Activated CD4-positive, alpha-beta T cell treated with anti-CD3 and anti-CD28 coated beads, Interleukin-2, Interleukin-6, amounts not matched to agents 100 ng/mL and 50 ng/mL, durations not matched to agents 16 hours and 8 hours (primary cell): Measurements from ENCODE around the gene LRRC74A.

Source experiments
- DNase-seq: peaks from one replicate; pipeline ENCODE4 v3.0.0-alpha.2; 2020

The LRRC74A gene

DNA sequence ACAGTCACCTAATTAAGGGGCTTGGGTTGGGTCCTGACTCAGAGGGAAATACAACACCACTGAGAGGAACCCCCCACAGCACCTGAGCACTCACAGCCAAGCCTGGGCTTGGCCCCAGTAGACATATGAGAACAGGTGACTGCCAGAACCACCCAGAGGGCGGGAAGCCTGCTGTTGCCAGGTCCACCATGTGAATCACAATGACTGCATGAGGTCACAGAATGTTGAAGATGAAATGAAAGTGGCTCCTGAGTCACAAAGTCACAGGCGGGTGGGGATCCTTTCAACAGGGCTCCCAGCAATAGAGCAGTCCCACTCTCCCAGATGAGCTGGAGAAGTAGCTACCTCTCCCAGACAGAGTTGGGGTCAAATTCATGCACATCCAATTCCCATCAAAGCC, at the start of gene LRRC74A:
LRRC74A (plus strand) TSS at position 287 of the 400 bp plus-strand sequence. CDS start 290 bp downstream, outside the sequence.
- no peak for DNase-seq

DNA sequence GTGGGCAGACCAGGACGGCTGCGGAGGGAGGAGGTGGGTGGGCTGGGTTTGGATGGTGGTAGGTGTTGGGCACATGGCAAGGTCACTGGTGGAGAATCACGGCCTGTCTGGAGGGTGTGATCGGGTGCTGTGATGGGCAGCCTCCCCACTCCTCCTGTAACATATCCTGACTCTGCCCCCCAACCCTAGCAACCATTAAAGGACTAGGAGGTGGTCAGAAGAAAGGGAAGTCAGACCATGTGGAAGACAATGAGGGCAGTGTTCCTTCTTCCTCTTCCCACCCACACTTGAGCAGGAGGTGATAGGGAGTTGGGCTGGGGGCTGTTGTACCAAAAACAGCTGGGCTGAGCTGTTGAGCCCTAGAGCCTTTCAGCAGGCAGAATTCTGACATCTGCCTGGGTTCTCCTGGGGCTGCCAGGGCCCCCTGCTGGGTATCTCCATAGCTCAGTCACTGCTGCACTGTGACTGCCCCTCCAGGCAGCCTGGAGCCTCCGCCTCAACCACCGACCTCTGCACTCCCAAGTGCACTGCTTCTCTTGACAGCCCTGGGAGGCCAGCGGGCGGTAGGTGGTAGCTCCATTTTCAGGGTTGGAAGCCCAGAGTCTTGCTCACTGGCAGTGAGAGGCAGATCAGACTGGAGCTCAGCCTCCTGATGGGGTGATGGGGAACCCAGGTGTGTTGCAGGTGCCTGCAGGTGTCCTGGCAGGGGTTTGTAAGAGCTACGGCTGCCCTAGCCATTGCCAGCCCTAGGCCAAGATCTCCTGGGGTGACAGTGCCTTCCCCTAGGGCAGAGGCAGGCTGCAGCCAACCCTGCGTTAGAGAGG, 49.6 kb upstream of the LRRC74A start:
- DNase-seq = no peak

DNA sequence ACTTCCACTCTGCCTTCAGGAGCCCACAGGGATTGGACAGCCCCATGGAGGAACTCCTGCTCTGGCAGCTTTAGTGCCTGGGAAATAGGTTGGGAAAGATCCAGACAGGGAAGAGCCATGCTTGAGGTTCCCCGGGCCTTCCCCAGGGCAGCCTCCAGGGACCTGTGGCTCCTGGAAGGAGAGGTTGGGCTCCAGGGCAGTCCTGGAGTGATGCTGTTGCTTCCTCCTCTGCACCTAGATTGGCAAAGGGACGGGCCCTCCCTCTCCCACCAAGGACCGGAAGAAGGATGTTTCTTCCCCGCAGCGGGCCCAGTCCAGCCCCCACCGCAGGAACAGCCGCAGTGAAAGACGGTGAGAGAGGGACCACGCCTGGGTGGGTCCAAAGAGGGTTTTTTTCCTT, 48.5 kb upstream of the LRRC74A start:
- DNase-seq = no peak

DNA sequence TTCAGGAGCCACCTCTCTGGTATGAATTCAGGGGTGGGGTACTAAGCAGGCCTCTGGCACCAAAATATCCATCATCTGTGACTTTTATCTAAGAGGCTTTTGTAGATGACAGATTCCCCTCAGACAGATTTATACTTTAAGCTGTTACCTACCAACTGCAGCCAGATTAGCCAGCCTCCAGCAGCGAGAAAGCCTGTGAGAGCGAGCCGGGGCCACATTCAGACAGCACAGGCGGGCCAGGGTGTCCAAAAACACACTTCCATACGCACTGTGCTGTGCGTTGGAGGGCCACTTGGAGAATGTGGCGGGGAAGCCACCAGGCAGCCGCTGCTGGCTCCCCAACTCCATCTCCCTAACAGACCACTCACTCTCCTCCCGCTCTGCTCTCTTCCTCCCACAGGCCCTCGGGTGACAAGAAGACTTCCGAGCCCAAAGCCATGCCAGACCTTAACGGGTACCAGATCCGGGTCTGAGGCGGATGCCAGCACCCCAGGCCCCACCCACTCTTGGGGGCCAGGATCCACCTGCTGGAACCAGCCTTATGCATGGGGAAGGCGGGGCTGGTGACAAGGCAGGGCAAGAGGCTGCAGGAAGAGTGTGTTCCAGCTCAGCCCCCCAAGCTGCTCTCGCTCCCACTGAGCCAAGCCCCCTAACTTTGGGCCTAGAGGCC, 47.5 kb upstream of the LRRC74A start:
- no peak for DNase-seq

DNA sequence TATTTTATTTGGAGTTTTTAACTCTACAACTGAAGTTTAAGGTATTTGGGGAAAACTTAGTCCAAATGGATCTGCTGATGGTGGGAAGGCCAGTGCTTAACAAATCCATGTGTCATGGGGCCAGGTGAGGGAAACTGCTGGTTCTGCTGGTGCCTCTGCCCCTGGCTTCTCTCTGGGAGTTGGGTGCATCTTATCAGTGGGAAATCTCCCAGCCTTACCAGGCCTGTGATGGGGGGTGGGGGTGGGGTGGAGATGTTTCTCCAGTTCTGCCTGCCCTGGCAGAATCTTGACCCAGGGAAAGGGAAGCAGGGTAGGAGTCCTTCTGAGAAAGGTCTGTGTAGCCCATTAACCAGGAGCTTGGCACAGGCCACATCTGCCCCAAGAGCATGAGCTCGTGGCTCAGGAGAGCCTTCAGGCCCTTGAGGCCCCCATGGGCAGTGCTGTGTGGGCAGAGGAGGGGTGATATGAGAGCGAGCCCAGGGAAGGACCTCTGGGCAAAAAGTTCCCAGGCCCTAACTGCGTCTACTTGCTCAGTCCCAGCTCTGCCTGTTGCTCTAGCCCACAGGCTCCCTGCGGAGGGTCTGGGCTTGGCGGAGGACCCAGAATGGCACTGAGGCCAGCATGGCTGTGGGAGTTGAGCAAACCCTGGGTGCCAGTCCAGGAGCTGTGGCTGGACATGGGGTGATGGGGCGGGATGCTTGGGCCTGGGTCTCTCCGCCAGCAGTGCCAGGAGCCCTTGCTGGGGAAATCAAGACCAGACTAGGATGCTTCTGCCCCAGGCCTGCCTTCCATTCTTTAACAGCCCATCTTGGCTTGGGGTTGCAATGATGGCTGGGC, 46.8 kb upstream of the LRRC74A start:
- DNase-seq = no peak

DNA sequence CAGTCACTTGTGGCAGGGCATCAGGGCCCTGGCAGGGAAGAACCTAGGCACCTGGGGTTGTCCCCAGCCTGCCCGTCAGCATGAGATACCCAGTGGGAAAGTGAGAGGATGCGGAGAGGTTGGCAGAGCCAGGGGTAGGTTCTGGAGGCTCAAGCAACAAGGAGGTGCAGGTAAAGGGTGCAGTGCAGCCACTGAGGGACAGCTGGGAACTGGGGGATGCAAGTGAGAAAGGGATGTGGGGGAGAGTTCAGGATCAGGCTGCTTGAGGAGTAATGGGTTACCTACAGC, 46.2 kb upstream of the LRRC74A start:
- no peak for DNase-seq

DNA sequence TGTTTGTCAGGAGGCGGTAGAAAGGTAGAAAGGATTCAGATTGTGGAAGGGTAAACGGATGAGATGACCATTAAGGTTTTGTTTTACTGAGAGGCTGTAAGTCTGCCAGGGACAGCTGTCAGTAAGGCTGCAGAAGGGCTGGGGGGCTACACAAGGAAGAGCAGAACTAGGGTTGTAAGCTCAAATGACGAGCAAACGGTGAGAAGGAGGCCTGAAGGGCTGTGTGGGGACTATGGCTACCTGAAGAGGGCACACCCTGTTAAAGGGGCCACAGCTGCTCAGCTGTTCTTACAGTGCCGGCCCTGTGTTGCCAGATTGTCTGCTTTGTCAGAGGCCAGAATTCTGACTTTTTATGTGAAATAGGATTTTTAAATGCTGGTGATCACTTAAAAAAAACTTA, 45.8 kb upstream of the LRRC74A start:
- DNase-seq = no peak

DNA sequence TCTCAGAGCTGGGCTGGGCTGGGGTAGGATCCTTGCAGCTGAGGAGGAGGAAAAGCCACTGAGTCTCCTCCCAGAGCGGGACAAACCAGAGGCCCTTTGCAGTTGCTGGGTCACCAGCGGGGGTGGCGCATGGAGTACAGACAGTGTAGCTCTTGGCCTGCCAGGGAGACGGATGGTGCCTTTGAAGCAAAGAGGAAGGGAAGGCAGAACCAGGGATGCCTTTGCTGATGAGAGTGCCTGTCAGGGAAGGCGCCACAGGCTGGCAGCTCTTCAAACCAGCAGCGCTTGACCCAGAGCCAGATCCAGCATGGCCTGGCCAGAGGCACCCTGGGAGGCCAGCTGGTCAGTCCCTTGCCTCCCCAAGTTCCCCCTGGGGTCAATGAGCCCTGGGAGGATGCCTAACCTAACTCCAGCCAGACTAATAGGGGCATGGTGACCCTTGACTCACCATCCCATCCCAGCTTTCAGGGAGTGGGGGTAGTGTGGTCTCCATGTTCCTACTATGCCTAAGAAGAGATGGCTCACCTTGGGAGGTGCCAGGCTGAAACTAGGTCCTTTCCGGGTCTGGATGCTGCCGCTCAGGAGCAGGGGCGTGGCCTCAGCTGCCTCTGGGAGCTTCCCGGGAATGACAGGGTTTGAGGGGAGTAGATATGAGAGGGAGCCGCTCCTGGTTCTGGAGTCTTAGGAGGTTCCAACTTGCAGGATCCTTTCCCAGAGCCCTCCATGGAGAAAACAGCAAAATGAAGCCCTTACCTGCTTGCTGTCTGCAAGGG, 45.1 kb upstream of the LRRC74A start:
- no peak for DNase-seq

DNA sequence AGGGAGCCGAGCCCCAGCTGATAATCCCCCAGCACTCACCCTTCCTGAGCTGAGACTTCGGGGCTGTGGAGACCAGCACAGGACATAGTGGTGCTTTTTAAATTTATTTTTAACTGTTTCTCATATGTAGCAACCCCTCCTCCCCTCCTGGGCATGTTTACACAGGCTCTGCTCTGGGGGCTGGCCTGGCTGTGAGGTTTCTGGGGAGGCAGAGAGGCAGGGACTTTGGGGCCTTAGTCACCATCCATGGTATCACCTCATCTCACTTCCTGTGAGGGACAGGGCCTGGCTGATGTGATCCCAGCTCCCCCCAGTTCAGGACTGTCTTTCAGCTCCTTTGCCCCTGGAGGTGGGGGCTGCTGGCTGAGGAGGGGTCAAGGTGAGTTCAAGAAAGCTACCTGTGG, 44.6 kb upstream of the LRRC74A start:
- peak; percentile 22 for DNase-seq

DNA sequence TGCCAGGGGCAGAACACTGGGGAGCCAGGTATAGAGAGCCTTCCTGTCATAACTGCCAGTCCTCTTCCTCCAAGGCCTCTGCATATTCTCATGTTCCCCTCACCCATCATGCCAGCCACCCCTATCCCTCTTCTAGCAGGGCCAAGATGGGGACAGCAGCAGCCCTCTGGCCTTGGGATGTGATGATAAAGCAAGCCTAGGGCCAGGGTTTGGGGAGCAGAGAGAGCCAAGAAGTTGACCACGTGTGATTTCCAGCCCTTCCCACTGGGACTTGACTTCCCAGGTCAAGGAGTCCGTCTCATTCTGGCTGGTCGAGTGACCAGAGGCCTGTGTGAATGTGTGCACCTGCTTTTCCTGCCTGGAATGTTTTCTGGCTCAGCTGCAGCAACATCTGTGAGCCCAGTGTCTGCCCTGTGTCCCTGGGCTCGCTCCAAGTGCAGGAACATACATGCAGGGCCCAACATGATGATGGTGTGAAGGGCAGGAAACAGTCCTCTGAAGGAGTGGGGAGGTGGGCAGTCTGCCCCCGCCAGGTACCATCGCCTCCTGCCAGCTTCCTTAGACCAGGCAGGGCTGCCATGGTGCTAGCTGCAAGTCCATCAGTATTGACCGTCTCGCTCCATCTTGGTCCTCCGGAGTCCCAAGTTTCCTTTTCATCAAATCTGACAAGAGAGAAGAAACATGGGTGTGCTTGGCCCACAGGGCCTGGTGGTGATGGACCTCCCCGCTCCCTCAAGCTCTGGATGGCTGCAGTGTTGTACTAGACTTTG, 43.9 kb upstream of the LRRC74A start:
- no peak for DNase-seq

DNA sequence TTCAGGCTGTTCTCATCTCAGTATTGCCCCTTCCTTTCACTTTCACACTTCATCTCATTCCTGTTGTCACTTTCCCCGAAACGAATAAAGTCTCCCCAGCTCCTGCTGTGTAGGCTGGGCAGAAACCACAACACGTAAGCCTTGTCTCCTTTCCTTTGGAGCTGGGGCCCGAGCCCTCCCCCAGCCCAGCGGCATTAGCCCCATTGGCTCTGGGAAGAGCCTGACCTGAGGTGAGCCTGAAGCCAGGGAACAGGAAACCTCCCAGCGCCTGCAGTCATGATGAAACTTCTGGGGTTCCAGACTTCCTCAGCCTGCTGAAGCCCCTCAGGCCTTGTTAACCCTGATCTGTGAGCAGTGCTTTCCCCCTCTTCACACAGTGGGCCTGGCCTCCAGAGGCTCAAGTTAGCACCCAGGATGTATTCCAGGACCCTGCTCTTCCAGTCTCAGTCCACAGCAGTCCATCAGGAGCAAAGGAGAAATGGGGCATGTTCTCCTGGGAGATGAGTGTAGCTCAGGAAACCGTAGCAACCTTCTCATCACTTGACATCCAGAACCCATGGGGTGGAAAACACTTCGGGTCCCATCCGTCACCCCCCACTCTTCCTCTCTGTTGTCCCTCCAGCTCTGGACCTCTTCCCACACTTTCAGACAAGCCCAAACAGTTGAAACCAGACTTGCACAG, 43.2 kb upstream of the LRRC74A start:
- peak; percentile 61 for DNase-seq

DNA sequence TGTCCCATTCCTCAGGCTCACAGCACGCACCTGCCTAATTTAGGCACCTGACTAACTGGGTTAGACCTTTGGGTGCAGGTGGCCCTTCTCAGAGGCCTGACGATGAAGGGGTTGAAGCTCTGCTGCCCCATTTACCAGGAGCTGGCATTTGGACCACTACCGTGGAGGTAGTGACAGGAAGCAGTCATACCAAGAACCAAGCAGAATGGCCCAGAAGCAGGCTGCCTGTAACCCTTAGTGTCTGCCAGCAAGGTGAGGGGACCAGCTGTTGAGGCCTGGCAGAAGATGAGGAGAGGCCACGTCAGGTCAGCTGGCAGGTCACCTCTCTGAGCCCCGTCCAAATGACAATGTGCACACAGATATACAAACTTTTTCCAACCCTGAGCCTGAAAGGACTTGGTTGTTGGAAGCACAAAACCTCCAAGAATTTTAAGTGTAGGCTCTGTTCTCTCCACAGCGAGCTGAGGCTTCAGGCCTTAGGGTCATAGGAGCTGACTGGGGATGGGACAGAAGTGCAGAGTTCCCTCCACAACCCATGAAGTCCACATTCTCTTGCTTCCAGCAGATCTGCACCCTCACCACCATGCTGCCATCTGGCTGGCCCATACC, 41.8 kb upstream of the LRRC74A start:
- no peak for DNase-seq

DNA sequence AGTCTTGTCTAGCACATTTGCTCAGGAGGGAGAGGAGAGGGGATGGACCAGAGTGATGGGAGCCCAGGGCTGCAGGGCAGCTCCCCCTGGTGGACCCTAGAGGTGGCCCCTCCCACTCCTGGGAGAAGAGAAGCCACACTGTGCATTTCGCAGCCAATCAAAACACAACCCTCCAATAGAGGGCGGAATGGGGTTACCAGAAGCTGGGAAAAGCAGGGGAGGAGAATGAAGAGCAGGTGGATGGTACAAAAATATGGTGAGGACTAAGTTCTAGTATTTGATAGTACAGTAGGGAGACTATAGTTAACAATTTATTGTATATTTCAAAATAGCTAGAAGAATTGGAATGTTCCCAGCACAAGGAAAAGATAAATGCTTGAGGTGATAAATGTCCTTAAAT, 41.3 kb upstream of the LRRC74A start:
- peak; percentile 61 for DNase-seq

DNA sequence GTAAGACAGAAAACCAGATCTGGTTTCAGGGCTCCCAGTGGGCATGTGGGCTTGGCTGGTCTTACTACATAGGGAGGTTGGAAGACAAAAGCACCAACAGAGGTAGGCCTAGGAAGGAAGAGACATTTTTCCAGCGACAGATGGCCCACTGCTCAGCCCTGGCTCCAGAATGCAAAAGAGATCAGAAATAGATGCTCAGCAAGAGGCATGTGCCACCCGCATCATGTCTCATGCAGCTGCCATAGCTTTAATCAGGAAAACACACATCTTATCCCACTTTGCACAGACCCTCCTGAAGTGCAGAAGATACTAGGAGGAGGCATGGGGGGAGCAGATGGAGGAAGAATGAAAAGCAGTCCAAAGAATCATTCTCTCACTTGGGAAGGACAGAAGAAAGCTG, 39.6 kb upstream of the LRRC74A start:
- no peak for DNase-seq

DNA sequence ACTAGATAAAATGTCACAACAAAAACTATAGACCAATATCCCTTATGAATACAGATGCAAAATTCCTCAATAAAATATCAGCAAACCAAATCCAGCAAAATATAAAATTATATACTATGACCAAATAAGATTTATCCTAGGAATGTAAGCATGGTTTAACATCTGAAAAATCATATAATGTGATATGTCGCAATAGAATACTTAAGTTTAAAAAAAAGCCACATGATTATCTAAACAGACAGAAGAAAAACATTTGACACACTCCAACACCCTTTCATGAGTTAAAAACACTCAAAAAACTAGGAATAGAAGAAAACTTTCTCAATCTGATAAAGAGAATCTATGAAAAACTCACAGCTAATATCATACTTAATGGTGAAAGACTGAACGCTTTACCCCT, 33.8 kb upstream of the LRRC74A start:
- no peak for DNase-seq

DNA sequence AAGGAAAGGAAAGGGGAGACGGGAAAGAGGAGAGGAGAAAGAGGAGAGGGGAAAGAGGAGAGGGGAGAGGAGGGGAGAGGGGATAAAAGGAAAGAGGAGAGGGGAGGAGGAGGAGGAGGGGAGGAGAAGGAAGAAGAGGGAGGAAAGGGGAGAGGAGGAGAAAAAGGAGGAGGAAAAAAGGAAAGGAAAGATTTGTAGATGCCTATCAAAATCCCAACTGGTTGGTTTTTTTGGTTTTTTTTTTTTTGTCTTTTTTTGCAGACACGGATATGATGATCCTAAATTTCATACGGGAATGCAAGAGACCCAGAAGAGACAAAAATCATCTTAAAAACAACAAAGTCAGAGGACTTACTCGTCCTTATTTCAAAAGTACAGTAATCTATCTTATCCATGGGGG, 32.9 kb upstream of the LRRC74A start:
- DNase-seq = no peak

DNA sequence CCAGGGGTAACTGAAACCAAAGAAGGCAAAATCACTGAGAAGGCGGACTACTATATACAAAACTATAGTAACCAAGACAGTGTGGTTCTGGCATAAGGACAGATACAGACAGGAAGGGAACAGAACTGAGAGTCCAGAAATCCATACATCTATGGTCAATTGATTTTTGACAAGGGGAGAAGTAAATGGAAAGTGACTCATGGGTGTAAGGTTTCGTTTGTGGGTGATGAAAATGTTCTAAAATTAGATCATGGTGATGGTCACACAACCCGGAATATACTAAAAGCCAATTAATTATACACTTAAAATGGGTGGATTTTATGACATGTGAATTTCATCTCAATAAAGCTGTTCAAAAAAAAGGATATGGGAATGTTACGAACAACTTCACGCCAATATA, 32.3 kb upstream of the LRRC74A start:
- DNase-seq = no peak

DNA sequence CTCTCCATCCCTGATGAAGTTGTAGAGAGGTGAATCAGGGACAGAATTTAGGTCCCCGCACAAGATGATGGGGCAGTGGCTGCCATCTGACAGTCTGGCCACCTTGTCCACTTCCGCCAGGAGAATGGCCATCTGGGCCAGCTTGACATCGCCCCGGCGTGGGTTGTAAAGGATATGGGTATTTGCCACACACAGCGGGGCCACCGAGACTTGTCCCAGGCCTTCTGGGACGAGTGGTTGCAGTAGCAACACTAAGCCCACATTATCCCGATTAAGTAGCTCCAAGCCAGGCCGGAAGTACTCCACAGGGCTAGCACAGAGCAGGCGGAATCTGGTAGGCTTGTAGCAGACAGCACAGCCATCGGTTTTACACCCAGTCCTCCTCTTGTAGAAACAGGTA, 19.8 kb upstream of the LRRC74A start:
- no peak for DNase-seq

DNA sequence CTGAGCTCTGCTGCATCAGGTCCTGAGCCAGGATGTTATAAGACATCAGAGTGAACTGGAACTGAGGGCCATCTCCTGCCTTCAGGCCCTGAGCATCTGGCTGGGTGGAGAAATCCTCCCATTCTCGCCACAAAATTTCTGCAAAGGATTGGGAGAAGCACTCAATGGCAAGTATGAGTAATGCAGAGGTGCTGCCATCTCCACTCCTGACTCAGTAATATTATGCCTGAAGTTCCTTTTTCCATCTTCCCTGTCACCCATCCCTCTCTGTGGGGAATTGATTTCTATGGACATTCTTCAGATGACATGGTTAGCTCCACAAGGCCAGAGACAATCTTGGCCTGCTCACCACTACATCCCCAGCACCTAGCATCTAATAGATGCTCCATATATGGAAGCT, 18.2 kb upstream of the LRRC74A start:
- DNase-seq = no peak

DNA sequence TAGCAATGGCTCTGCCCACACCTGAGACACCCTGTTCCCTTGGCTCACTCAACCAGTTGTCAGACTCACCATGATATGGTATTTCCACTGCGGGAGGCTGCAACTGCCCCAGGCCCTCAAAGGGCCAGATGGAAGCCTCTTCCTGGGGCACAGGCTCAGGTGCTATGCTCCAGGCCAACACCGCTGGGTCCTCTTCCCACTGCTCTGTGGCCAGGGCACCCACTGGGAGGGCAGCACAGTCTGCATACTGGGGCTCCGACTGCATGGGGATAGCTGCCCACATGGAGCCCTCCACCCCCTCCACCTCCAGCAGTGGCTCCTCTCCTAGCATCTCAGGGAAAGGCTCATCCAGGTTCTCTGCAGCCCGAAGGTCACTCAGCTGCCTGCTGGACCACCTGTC, 17.2 kb upstream of the LRRC74A start:
- DNase-seq = no peak

DNA sequence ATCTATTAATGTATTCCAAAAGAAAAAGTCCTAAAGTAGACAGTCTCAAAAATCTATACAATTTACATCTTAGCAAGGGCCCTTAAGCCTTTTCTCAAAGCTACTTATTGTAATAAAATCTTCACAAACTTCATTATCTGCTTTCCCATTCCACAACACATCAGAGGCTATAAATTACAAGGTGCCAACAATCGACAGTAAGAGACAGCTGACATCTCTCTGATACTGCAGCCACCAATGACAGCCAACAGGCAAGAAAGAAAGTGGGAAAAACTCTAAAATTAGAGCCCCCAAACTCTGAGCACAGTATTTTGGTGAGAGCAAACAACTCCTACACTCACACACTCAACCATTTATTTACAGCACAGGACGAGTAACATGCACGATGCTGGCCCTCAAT, 15.7 kb upstream of the LRRC74A start:
- DNase-seq = no peak
